ENCODE results near the gene IL1RL1.
"Not testable (repeated sequence)": the region's sequence is repeated elsewhere in the genome, so short reads cannot be mapped to it uniquely, and the experiment has no call there.

Gene IL1RL1

GRCh38 chr2:102291319-102292075 is 19.9 kb upstream of the IL1RL1 start:
- in situ Hi-C loops (cut with MboI; ENCODE audit: low sequenced_read_pairs): no loop called here

- in situ Hi-C loops (cut with MboI; ENCODE audit: low sequenced_read_pairs): no loop called here
Measured at GRCh38 chr2:102294802-102295489, 16.4 kb upstream of the IL1RL1 start.

GRCh38 chr2:102295566-102295965 is 15.8 kb upstream of the IL1RL1 start:
- in situ Hi-C loops (cut with MboI; ENCODE audit: low sequenced_read_pairs): no loop called here

- in situ Hi-C loops (cut with MboI; ENCODE audit: low sequenced_read_pairs): no loop called here
Measured at GRCh38 chr2:102296449-102296848, 14.9 kb upstream of the IL1RL1 start.

- in situ Hi-C loops (cut with MboI; ENCODE audit: low sequenced_read_pairs): no loop called here
Measured at GRCh38 chr2:102297891-102298290, 13.5 kb upstream of the IL1RL1 start.

- in situ Hi-C loops (cut with MboI; ENCODE audit: low sequenced_read_pairs): no loop called here
Measured at GRCh38 chr2:102301867-102302362, 9.4 kb upstream of the IL1RL1 start.

- in situ Hi-C loops (cut with MboI; ENCODE audit: low sequenced_read_pairs): no loop called here
Measured at GRCh38 chr2:102302458-102302857, 8.9 kb upstream of the IL1RL1 start.

- in situ Hi-C loops (cut with MboI; ENCODE audit: low sequenced_read_pairs): no loop called here
Measured at GRCh38 chr2:102303589-102303988, 7.8 kb upstream of the IL1RL1 start.

- in situ Hi-C loops (cut with MboI; ENCODE audit: low sequenced_read_pairs): no loop called here
Measured at GRCh38 chr2:102304268-102304667, 7.1 kb upstream of the IL1RL1 start.

GRCh38 chr2:102304711-102305611 is 6.4 kb upstream of the IL1RL1 start:
- in situ Hi-C loops (cut with MboI; ENCODE audit: low sequenced_read_pairs): no loop called here

GRCh38 chr2:102306125-102306524 is 5.2 kb upstream of the IL1RL1 start:
- in situ Hi-C loops (cut with MboI; ENCODE audit: low sequenced_read_pairs): no loop called here

- in situ Hi-C loops (cut with MboI; ENCODE audit: low sequenced_read_pairs): no loop called here
Measured at GRCh38 chr2:102313025-102313424, 1.7 kb downstream of the IL1RL1 start.

- in situ Hi-C loops (cut with MboI; ENCODE audit: low sequenced_read_pairs): no loop called here
Measured at GRCh38 chr2:102313471-102313870, 2.1 kb downstream of the IL1RL1 start.

- in situ Hi-C loops (cut with MboI; ENCODE audit: low sequenced_read_pairs): no loop called here
Measured at GRCh38 chr2:102313950-102314349, 2.6 kb downstream of the IL1RL1 start.

- in situ Hi-C loops (cut with MboI; ENCODE audit: low sequenced_read_pairs): no loop called here
Measured at GRCh38 chr2:102315921-102316320, 4.6 kb downstream of the IL1RL1 start.

- in situ Hi-C loops (cut with MboI; ENCODE audit: low sequenced_read_pairs): no loop called here
Measured at GRCh38 chr2:102317715-102318114, 6.4 kb downstream of the IL1RL1 start.

- in situ Hi-C loops (cut with MboI; ENCODE audit: low sequenced_read_pairs): no loop called here
Measured at GRCh38 chr2:102318437-102318836, 7.1 kb downstream of the IL1RL1 start.

GRCh38 chr2:102321941-102322719 is 10.8 kb downstream of the IL1RL1 start:
- in situ Hi-C loops (cut with MboI; ENCODE audit: low sequenced_read_pairs): no loop called here

- in situ Hi-C loops (cut with MboI; ENCODE audit: low sequenced_read_pairs): not testable (repeated sequence)
Measured at GRCh38 chr2:102324914-102325313, 13.6 kb downstream of the IL1RL1 start.

GRCh38 chr2:102331311-102331980 is 20.1 kb downstream of the IL1RL1 start:
- in situ Hi-C loops (cut with MboI; ENCODE audit: low sequenced_read_pairs): no loop called here
